ENCODE measurements around the gene TTLL12. TPM values are rescaled to one million over a fixed set of nuclear protein-coding genes. Genes with fewer than 3 reads are reported as not detected.

Gene TTLL12
- total RNA-seq, 1 donor from 2014 or later: 13.0 TPM

DNA sequence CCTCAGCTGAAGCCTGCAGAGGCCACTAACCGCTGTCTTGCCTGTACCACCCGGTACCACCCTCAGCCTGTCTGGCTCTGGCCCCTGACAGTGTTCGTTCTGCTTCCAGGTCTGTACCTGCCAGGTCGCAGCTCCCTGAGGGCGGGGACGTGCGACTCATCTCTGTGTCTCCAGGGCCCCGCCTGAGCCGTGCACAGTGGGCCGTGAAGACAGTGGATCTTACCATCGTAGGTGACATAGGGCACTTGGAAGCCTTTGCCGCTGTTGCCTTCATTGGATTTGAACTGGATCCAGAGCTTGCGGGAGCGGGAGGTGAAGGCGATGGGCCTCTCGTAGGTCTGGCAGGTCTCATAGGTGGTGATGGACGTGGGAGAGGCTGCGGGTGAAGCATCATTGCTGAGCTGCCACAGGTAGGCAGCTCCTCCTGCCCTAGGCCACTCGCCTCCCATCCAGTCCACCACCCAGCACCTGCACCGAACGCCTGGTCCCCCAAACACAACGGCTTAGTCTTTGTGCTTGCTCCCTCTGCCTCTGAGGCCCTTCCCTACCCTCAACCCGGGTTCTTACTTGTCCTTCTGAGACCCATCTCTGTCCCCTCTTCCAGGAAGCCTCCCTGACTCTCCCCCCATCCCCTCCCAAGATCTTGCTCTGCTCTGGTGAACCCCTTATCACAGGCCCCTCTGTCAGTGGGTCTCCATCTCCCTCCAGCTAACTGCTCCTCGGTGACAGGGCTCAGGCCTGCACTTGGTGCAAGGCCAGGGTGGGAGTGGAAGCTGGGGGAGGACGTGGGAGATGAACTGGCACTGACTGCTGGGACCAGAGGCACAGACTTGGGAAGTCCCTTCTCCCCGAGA is 21.1 kb upstream of the TTLL12 start:
- H3K36me3 ChIP-seq (ENCODE audit: control insufficient read depth in 3 of 3, insufficient read depth in 3 of 3, low read length in 3 of 3): no peaks in the 10 kb centered on the region
- H3K9ac ChIP-seq (ENCODE audit: low read depth in 1 of 3, low read length in 3 of 3): no peak overlapping the region
- H3K4me3 ChIP-seq (ENCODE audit: low read length in 3 of 3): no peak overlapping the region
- no peak overlapping the region for H3K27ac ChIP-seq (ENCODE audit: low read depth, low read length)
- peaks cover 7 to 26% (median 24%) of the 10 kb centered on the region in 3 donors for H3K27me3 ChIP-seq (ENCODE audit: control insufficient read depth in 3 of 3, insufficient read depth in 3 of 3, low read length in 3 of 3)
- no peaks in the 10 kb centered on the region for H3K9me3 ChIP-seq (ENCODE audit: control insufficient read depth in 3 of 3, low read length in 3 of 3)
- no peaks in the 10 kb centered on the region for H3K4me1 ChIP-seq (ENCODE audit: control insufficient read depth in 3 of 3, insufficient read depth in 3 of 3, low read length in 3 of 3)

DNA sequence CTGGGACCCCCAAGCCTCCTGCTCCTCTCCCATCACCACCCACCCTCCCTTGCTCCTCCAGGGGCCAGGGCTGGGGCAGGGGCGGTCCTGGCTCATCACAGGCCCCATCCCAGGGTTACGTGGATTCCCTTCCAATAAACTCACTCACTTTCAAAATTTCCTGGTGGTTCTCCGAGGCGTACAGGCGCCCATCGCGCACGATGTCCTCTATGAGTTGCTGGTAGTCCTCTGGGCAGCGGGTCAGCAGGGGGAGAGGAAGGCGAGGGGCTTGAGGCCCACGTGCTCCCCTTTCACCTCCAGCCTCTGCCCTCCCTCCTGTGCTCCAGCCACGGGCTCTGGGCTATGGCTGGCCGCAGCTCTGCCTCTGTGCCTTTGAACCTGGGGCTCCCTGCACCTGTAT is 20.5 kb upstream of the TTLL12 start:
- Histone ChIP-seq H3K9ac (ENCODE audit: low read depth in 1 of 3, low read length in 3 of 3) (no peak overlapping the region), H3K4me1 (ENCODE audit: control insufficient read depth in 3 of 3, insufficient read depth in 3 of 3, low read length in 3 of 3) (no peaks in the 10 kb centered on the region), H3K36me3 (ENCODE audit: control insufficient read depth in 3 of 3, insufficient read depth in 3 of 3, low read length in 3 of 3) (no peaks in the 10 kb centered on the region), H3K27ac (ENCODE audit: low read depth, low read length) (no peak overlapping the region), H3K9me3 (ENCODE audit: control insufficient read depth in 3 of 3, low read length in 3 of 3) (no peaks in the 10 kb centered on the region), H3K27me3 (ENCODE audit: control insufficient read depth in 3 of 3, insufficient read depth in 3 of 3, low read length in 3 of 3) (peaks cover 7 to 28% (median 26%) of the 10 kb centered on the region in 3 donors), H3K4me3 (ENCODE audit: low read length in 3 of 3) (no peak overlapping the region)

DNA sequence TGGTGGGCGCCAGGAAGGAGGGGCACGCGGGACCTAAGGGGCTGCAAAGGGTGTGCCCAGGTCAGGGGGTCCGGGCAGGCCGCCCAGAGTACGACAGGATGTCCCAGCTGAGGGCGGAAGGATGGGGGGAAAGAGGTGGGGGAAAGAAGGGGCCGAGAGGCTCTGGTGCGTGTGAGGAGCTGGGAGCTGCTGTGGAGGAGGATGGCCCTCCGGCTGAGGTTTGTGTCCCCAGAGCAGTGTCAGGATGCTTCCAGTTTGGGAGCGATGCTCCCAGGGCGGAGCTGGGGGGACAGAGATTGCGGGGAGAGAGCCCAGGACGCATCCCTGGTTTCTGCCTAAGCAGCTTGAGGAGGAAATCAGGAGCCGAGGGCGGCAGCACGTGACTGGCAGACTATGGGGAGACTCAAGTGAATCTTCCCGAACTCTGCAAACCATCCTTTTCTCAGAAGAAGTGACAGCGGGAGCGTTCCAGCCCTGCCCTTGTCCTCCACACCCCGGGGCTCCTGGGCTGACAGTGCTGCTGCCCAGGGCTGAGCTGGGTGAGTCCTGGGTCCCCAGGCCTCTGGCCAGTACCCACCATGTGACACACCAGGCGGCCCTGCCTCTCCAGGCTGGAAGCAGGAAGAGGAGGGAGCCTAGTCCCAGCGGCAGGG is 19.7 kb upstream of the TTLL12 start:
- H3K9ac ChIP-seq (ENCODE audit: low read depth in 1 of 3, low read length in 3 of 3): no peak overlapping the region
- no peaks in the 10 kb centered on the region for H3K36me3 ChIP-seq (ENCODE audit: control insufficient read depth in 3 of 3, insufficient read depth in 3 of 3, low read length in 3 of 3)
- no peak overlapping the region for H3K4me3 ChIP-seq (ENCODE audit: low read length in 3 of 3)
- H3K27me3 ChIP-seq (ENCODE audit: control insufficient read depth in 3 of 3, insufficient read depth in 3 of 3, low read length in 3 of 3): peaks cover 7 to 31% (median 26%) of the 10 kb centered on the region in 3 donors
- H3K4me1 ChIP-seq (ENCODE audit: control insufficient read depth in 3 of 3, insufficient read depth in 3 of 3, low read length in 3 of 3): no peaks in the 10 kb centered on the region
- H3K9me3 ChIP-seq (ENCODE audit: control insufficient read depth in 3 of 3, low read length in 3 of 3): no peaks in the 10 kb centered on the region
- no peak overlapping the region for H3K27ac ChIP-seq (ENCODE audit: low read depth, low read length)

DNA sequence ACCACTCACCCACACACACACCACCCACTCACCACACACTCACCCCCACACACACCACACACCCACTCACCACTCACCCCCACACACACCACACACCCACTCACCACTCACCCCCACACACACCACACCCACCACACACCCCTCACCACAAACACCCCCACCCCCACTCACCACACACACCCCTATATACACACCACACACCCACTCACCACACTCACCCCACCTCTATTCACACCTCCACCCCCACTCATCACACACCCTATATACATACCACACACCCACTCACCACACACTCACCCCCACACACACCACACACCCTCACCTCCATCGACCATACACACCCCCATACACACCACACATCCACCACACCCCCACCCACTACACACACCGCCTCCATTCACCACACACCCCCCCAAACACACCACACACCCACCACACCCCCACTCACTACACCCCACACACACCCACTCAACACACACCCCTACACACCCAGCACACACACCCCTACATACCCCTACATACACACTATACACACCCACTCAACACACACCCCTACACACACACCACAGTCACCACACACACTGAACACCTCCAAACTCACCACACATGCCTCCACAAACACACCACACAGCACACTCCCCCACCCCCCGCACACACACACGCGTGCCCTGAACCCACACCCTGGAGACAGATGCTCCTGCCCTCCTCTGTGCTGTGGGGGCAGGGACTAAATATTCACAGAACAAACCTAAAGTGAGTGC is 19.0 kb upstream of the TTLL12 start:
- no peak overlapping the region for H3K27ac ChIP-seq (ENCODE audit: low read depth, low read length)
- H3K9ac ChIP-seq (ENCODE audit: low read depth in 1 of 3, low read length in 3 of 3): no peak overlapping the region
- H3K4me1 ChIP-seq (ENCODE audit: control insufficient read depth in 3 of 3, insufficient read depth in 3 of 3, low read length in 3 of 3): no peaks in the 10 kb centered on the region
- no peaks in the 10 kb centered on the region for H3K36me3 ChIP-seq (ENCODE audit: control insufficient read depth in 3 of 3, insufficient read depth in 3 of 3, low read length in 3 of 3)
- H3K4me3 ChIP-seq (ENCODE audit: low read length in 3 of 3): no peak overlapping the region
- H3K9me3 ChIP-seq (ENCODE audit: control insufficient read depth in 3 of 3, low read length in 3 of 3): no peaks in the 10 kb centered on the region
- peaks cover 7 to 33% (median 26%) of the 10 kb centered on the region in 3 donors for H3K27me3 ChIP-seq (ENCODE audit: control insufficient read depth in 3 of 3, insufficient read depth in 3 of 3, low read length in 3 of 3)

DNA sequence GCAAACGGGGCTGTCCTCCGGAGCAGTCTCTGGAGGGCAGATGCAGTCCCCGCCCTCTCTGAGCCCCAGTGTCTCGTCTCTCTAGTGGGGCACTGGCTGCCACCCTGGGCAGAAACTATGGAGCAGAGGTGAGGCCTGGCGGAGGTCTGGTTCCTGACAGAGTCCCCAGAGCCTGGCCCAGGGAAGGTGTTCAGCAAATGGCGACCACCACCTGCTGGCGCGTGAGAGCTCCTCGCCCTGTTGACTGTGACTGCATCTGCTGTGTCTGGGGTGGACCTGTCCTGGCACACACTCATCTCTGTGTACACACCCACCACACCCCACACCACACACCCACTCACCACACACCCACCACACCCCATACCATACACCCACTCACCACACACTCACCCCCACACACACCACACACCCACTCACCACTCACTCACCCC is 18.3 kb upstream of the TTLL12 start:
- H3K27ac ChIP-seq (ENCODE audit: low read depth, low read length): no peak overlapping the region
- no peaks in the 10 kb centered on the region for H3K36me3 ChIP-seq (ENCODE audit: control insufficient read depth in 3 of 3, insufficient read depth in 3 of 3, low read length in 3 of 3)
- peaks cover 7 to 37% (median 31%) of the 10 kb centered on the region in 3 donors for H3K27me3 ChIP-seq (ENCODE audit: control insufficient read depth in 3 of 3, insufficient read depth in 3 of 3, low read length in 3 of 3)
- H3K4me1 ChIP-seq (ENCODE audit: control insufficient read depth in 3 of 3, insufficient read depth in 3 of 3, low read length in 3 of 3): no peaks in the 10 kb centered on the region
- H3K9ac ChIP-seq (ENCODE audit: low read depth in 1 of 3, low read length in 3 of 3): no peak overlapping the region
- no peak overlapping the region for H3K4me3 ChIP-seq (ENCODE audit: low read length in 3 of 3)
- H3K9me3 ChIP-seq (ENCODE audit: control insufficient read depth in 3 of 3, low read length in 3 of 3): no peaks in the 10 kb centered on the region

DNA sequence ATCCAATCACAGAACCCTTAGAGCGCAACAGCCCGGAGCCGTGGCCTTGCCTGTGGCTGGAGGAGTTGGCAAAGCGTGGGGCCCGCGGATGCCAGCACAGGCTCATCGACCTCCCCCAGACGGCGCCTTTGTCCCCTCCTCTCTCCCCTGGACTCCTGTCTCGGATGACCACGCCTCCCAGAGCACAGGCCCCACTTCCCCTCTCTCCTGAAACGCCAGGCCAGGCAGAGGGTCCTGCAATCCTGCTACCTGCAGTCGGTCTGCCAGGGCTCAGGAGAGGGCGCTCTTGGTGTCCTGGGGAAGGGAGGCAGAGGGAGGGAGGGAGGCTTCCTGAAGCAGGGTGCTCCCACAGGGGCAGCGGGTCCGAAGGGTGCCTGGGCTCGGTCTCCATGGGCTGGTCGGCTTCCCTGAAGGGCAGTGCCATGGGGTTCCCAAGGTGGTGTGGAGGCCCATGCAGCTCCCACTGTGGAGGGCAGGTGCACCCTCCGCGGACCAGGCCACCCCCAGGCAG is 16.6 kb upstream of the TTLL12 start:
- Histone ChIP-seq H3K9me3 (ENCODE audit: control insufficient read depth in 3 of 3, low read length in 3 of 3) (no peaks in the 10 kb centered on the region), H3K36me3 (ENCODE audit: control insufficient read depth in 3 of 3, insufficient read depth in 3 of 3, low read length in 3 of 3) (no peaks in the 10 kb centered on the region), H3K9ac (ENCODE audit: low read depth in 1 of 3, low read length in 3 of 3) (no peak overlapping the region), H3K4me1 (ENCODE audit: control insufficient read depth in 3 of 3, insufficient read depth in 3 of 3, low read length in 3 of 3) (no peaks in the 10 kb centered on the region), H3K27me3 (ENCODE audit: control insufficient read depth in 3 of 3, insufficient read depth in 3 of 3, low read length in 3 of 3) (peaks cover 23 to 54% (median 43%) of the 10 kb centered on the region in 3 donors), H3K27ac (ENCODE audit: low read depth, low read length) (no peak overlapping the region), H3K4me3 (ENCODE audit: low read length in 3 of 3) (no peak overlapping the region)

DNA sequence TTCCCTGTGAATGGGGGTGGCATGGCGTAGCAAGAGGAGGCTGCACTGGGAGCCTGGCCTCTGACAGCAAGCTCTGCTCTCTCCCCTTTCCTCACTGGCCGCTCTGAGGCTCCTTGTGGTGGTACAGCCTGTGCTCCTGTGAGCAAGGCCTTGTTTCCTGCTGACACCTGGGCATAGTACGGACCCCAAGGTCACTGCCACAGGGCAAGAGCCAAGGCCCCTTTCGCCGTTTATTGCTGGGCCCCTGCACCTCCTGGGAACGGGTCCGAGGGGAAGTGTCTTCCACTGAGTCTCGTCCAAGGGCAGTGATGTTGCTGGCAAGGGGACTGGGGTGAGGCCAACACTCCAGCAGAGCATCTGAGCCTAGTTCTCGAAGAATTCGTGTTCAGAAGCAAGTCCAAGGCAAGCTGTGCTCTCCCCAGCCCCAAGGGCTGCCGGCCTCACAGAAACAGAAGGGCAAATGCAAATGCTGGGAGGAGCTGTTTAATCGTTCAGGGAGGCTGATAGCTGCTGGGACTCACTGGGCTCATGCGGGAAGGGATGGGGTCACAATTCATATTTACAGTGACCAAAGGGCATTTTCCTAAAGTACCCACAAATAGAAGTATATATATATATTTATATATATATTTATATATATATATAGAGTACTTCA is 15.9 kb upstream of the TTLL12 start:
- no peaks in the 10 kb centered on the region for H3K36me3 ChIP-seq (ENCODE audit: control insufficient read depth in 3 of 3, insufficient read depth in 3 of 3, low read length in 3 of 3)
- no peak overlapping the region for H3K4me3 ChIP-seq (ENCODE audit: low read length in 3 of 3)
- no peak overlapping the region for H3K9ac ChIP-seq (ENCODE audit: low read depth in 1 of 3, low read length in 3 of 3)
- no peaks in the 10 kb centered on the region for H3K9me3 ChIP-seq (ENCODE audit: control insufficient read depth in 3 of 3, low read length in 3 of 3)
- H3K27ac ChIP-seq (ENCODE audit: low read depth, low read length): no peak overlapping the region
- peaks cover 26 to 55% (median 47%) of the 10 kb centered on the region in 3 donors for H3K27me3 ChIP-seq (ENCODE audit: control insufficient read depth in 3 of 3, insufficient read depth in 3 of 3, low read length in 3 of 3)
- no peaks in the 10 kb centered on the region for H3K4me1 ChIP-seq (ENCODE audit: control insufficient read depth in 3 of 3, insufficient read depth in 3 of 3, low read length in 3 of 3)

DNA sequence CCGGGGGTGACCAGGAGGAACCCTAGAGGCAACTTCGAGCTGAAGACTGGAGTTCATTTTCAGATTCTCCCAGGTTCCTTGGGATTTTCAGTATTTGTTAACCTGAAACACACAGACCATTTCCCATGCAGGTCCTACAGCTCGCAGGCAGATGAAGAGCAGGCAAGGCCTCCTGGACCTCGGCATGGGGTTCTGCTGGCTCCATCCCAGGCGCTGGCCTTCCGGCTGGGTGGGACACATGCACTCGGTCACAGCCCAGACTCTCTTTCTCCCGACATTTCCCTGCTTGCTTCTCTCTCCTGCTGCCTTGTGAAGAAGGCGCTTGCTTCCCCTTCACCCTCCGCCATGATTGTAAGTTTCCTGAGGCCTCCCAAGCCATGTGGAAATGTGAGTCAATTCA is 15.4 kb upstream of the TTLL12 start:
- no peaks in the 10 kb centered on the region for H3K9me3 ChIP-seq (ENCODE audit: control insufficient read depth in 3 of 3, low read length in 3 of 3)
- no peak overlapping the region for H3K4me3 ChIP-seq (ENCODE audit: low read length in 3 of 3)
- no peak overlapping the region for H3K27ac ChIP-seq (ENCODE audit: low read depth, low read length)
- no peak overlapping the region for H3K9ac ChIP-seq (ENCODE audit: low read depth in 1 of 3, low read length in 3 of 3)
- peaks cover 31 to 51% (median 50%) of the 10 kb centered on the region in 3 donors for H3K27me3 ChIP-seq (ENCODE audit: control insufficient read depth in 3 of 3, insufficient read depth in 3 of 3, low read length in 3 of 3)
- H3K4me1 ChIP-seq (ENCODE audit: control insufficient read depth in 3 of 3, insufficient read depth in 3 of 3, low read length in 3 of 3): peaks cover 0 to 3% (median 0%) of the 10 kb centered on the region in 3 donors
- no peaks in the 10 kb centered on the region for H3K36me3 ChIP-seq (ENCODE audit: control insufficient read depth in 3 of 3, insufficient read depth in 3 of 3, low read length in 3 of 3)

DNA sequence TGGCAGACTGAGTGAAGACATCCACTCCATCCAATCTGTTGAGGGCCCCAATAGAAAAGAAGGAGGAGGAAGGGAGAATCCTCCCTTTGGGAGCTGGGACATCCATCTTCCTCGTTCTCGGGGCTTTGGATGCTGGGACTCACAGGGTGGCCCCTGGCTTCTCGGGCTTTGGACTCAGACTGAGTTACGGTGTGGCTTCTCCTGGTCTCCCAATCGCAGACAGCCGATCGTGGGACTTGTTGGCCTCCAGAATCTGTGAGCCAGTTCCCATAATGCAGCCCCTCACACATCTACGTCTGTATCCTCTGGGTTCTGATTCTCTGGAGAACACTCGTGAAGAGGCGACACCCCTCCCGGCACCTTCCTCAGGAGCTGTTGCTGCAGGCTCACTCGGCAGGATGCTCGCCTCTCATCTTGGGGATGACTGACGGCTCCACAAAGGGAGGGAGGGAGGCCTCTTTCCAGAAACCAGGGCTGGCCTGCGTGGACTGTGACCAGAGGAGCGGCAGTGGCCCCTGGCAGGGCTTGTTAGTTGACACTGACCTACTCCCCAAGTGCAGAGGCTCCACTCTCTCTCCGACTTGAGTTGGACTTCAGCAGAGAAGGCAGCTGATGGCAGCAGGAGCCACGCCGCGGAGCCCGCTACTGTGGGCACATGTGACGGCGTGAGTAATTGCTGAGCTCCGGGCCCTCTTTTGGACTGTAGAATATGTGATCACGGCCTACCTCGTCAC is 14.7 kb upstream of the TTLL12 start:
- no peak overlapping the region for H3K9ac ChIP-seq (ENCODE audit: low read depth in 1 of 3, low read length in 3 of 3)
- H3K9me3 ChIP-seq (ENCODE audit: control insufficient read depth in 3 of 3, low read length in 3 of 3): no peaks in the 10 kb centered on the region
- peaks cover 0 to 4% (median 0%) of the 10 kb centered on the region in 3 donors for H3K4me1 ChIP-seq (ENCODE audit: control insufficient read depth in 3 of 3, insufficient read depth in 3 of 3, low read length in 3 of 3)
- H3K27ac ChIP-seq (ENCODE audit: low read depth, low read length): no peak overlapping the region
- H3K27me3 ChIP-seq (ENCODE audit: control insufficient read depth in 3 of 3, insufficient read depth in 3 of 3, low read length in 3 of 3): peaks cover 36 to 47% (median 46%) of the 10 kb centered on the region in 3 donors
- H3K36me3 ChIP-seq (ENCODE audit: control insufficient read depth in 3 of 3, insufficient read depth in 3 of 3, low read length in 3 of 3): no peaks in the 10 kb centered on the region
- no peak overlapping the region for H3K4me3 ChIP-seq (ENCODE audit: low read length in 3 of 3)
